ENCODE measurements around the gene NF2. TPM values are rescaled to one million over a fixed set of nuclear protein-coding genes. Genes with fewer than 3 reads are reported as not detected.

The NF2 gene
- total and polyA plus RNA-seq, 2 donors: 7.0 to 22.2 TPM

GRCh38 chr22:29632672-29633071 lies 29.2 kb downstream of the NF2 start:
- Histone ChIP-seq H3K27ac (ENCODE audit: low read depth in 1 of 2, low read length in 1 of 2) (no peak overlapping the region), H3K36me3 (ENCODE audit: control insufficient read depth in 2 of 2, insufficient read depth in 2 of 2, low read length in 1 of 2) (peaks cover 4 to 6% of the 10 kb centered on the region in 2 donors), H3K27me3 (ENCODE audit: control insufficient read depth in 2 of 2, insufficient read depth in 1 of 2, low read length in 1 of 2) (no peaks in the 10 kb centered on the region), H3K4me3 (ENCODE audit: low read length in 2 of 2) (no peak overlapping the region), H3K4me1 (ENCODE audit: control insufficient read depth in 2 of 2, insufficient read depth in 2 of 2, low read length in 2 of 2) (peaks cover 8 to 15% of the 10 kb centered on the region in 2 donors), H3K9me3 (ENCODE audit: control insufficient read depth in 2 of 2, insufficient read depth in 1 of 2, low read length in 1 of 2) (no peaks in the 10 kb centered on the region)
- DNase-seq (ENCODE audit: low read depth in 6 of 9, low spot score in 9 of 9): no peak
- 99% methylated on average over 5 of the region's 5 CpGs for WGBS

DNA sequence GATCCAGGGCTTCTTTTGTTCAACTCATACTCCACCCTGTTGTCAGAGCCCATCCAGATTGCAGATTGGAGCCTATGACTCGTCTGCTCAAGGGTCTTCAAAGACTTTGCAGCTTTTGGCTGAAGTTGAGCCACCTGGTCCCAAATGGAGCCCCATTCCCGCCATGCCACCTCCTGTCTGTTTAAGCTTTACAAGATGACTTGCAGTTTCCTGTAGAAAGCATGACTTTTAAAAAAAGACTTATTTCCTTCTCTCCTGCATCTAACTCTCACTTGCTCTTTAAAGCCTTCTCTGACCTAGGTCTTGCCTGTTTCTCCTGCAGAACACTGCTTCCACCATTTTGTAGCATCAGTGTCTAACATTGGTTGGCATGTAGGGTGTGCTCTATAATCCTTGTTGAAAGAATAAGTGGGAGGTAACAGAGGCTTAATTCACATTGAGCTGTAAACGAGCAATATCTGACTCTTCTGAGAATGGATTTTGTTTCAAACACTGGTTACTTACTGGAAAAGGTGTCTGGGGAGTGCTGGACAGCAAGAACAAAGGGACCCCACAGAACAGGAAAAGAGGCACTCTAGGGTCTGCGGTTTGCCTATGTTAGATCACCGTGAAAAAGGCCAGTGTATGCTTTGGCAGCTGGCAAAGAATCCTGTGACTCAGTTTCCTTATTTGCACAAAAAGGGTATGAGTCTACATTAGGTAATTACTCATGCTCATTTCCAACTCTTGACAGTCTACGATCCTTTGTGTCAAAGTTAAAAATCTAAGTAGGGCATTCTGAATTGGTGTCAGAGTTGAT lies 30.3 kb downstream of the NF2 start:
- H3K27me3 ChIP-seq (ENCODE audit: control insufficient read depth in 2 of 2, insufficient read depth in 1 of 2, low read length in 1 of 2): no peaks in the 10 kb centered on the region
- H3K36me3 ChIP-seq (ENCODE audit: control insufficient read depth in 2 of 2, insufficient read depth in 2 of 2, low read length in 1 of 2): peaks cover 6 to 8% of the 10 kb centered on the region in 2 donors
- 79% methylated on average over 6 of the region's 6 CpGs for WGBS
- H3K4me3 ChIP-seq (ENCODE audit: low read length in 2 of 2): no peak overlapping the region
- DNase-seq (ENCODE audit: low read depth in 6 of 9, low spot score in 9 of 9): peak in 3 of 9 donors; percentile 8 to 28 (median 21)
- H3K9me3 ChIP-seq (ENCODE audit: control insufficient read depth in 2 of 2, insufficient read depth in 1 of 2, low read length in 1 of 2): no peaks in the 10 kb centered on the region
- no peak overlapping the region for H3K27ac ChIP-seq (ENCODE audit: low read depth in 1 of 2, low read length in 1 of 2)
- H3K4me1 ChIP-seq (ENCODE audit: control insufficient read depth in 2 of 2, insufficient read depth in 2 of 2, low read length in 2 of 2): peaks cover 8 to 15% of the 10 kb centered on the region in 2 donors

GRCh38 chr22:29634847-29635246 lies 31.4 kb downstream of the NF2 start:
- DNase-seq (ENCODE audit: low read depth in 6 of 9, low spot score in 9 of 9): no peak
- no peak overlapping the region for H3K27ac ChIP-seq (ENCODE audit: low read depth in 1 of 2, low read length in 1 of 2)
- WGBS: 95% methylated on average over 2 of the region's 2 CpGs
- H3K27me3 ChIP-seq (ENCODE audit: control insufficient read depth in 2 of 2, insufficient read depth in 1 of 2, low read length in 1 of 2): no peaks in the 10 kb centered on the region
- peaks cover 11 to 12% of the 10 kb centered on the region in 2 donors for H3K36me3 ChIP-seq (ENCODE audit: control insufficient read depth in 2 of 2, insufficient read depth in 2 of 2, low read length in 1 of 2)
- no peaks in the 10 kb centered on the region for H3K9me3 ChIP-seq (ENCODE audit: control insufficient read depth in 2 of 2, insufficient read depth in 1 of 2, low read length in 1 of 2)
- peaks cover 8 to 15% of the 10 kb centered on the region in 2 donors for H3K4me1 ChIP-seq (ENCODE audit: control insufficient read depth in 2 of 2, insufficient read depth in 2 of 2, low read length in 2 of 2)
- H3K4me3 ChIP-seq (ENCODE audit: low read length in 2 of 2): no peak overlapping the region

DNA sequence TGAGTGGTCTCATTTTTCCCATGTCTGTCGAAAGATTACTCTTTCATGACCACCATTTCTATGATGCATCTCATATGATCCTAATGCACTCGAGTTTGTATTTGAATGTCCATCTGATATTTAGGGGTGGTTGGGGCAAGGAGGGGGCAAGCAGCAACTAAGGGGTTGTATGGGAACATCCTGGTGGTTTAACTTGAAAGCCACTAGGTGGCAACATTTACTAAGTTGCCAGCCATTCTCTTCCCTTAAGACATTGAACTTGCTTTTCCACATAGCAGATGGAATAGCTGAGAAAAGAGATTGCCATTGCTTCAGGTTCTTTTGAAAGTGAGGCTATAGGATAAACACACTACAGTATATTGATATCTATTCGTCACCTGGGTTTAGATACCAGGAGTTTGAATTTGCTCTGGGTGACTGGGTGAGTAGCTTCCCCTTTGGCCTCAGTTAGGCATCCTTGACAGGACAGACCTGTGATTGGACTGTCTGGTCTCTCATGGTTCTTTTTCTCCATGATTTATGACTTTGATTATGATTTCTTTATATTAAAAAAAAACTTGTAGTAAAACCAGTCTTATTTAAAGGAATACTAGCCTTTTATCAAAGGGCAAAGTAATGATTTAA lies 32.4 kb downstream of the NF2 start:
- peak in 4 of 9 donors; percentile 24 to 60 (median 36) for DNase-seq (ENCODE audit: low read depth in 6 of 9, low spot score in 9 of 9)
- no peaks in the 10 kb centered on the region for H3K27me3 ChIP-seq (ENCODE audit: control insufficient read depth in 2 of 2, insufficient read depth in 1 of 2, low read length in 1 of 2)
- H3K4me1 ChIP-seq (ENCODE audit: control insufficient read depth in 2 of 2, insufficient read depth in 2 of 2, low read length in 2 of 2): peaks cover 8 to 15% of the 10 kb centered on the region in 2 donors
- no peak overlapping the region for H3K27ac ChIP-seq (ENCODE audit: low read depth in 1 of 2, low read length in 1 of 2)
- 72% methylated on average over 3 of the region's 3 CpGs for WGBS
- H3K36me3 ChIP-seq (ENCODE audit: control insufficient read depth in 2 of 2, insufficient read depth in 2 of 2, low read length in 1 of 2): peaks cover 11 to 16% of the 10 kb centered on the region in 2 donors
- no peak overlapping the region for H3K4me3 ChIP-seq (ENCODE audit: low read length in 2 of 2)
- no peaks in the 10 kb centered on the region for H3K9me3 ChIP-seq (ENCODE audit: control insufficient read depth in 2 of 2, insufficient read depth in 1 of 2, low read length in 1 of 2)

- DNase-seq (ENCODE audit: low read depth in 6 of 9, low spot score in 9 of 9): no peak
These were observed 33.3 kb downstream of the NF2 start for GRCh38 chr22:29636751-29637150.

DNA sequence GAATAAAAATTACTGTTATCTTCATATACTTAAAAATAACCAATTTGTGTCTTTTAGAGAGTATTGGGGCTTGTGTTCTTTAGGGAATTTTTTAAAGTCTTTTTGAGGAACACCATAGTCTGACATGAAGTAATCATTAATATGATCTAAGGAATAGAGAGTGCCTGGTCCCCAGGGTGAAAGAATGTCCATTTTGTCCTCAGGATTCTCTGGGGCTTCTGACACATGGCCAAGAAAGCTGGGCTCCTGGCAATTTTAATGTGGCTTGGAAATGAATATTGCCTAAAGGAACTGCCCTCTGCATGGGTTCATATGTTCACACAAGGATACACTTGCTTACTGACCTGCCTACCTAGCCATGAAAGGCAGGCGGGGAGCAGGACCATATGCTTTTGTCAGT lies 33.7 kb downstream of the NF2 start:
- peaks cover 14 to 19% of the 10 kb centered on the region in 2 donors for H3K36me3 ChIP-seq (ENCODE audit: control insufficient read depth in 2 of 2, insufficient read depth in 2 of 2, low read length in 1 of 2)
- H3K27ac ChIP-seq (ENCODE audit: low read depth in 1 of 2, low read length in 1 of 2): no peak overlapping the region
- no peak for DNase-seq (ENCODE audit: low read depth in 6 of 9, low spot score in 9 of 9)
- no peak overlapping the region for H3K4me3 ChIP-seq (ENCODE audit: low read length in 2 of 2)
- WGBS: 98% methylated on average over 1 of the region's 1 CpG
- peaks cover 8 to 15% of the 10 kb centered on the region in 2 donors for H3K4me1 ChIP-seq (ENCODE audit: control insufficient read depth in 2 of 2, insufficient read depth in 2 of 2, low read length in 2 of 2)
- no peaks in the 10 kb centered on the region for H3K27me3 ChIP-seq (ENCODE audit: control insufficient read depth in 2 of 2, insufficient read depth in 1 of 2, low read length in 1 of 2)
- H3K9me3 ChIP-seq (ENCODE audit: control insufficient read depth in 2 of 2, insufficient read depth in 1 of 2, low read length in 1 of 2): no peaks in the 10 kb centered on the region

More at GRCh38 chr22:29636751-29637150, 33.3 kb downstream of the NF2 start:
- 98% methylated on average over 7 of the region's 7 CpGs for WGBS
- peaks cover 8 to 15% of the 10 kb centered on the region in 2 donors for H3K4me1 ChIP-seq (ENCODE audit: control insufficient read depth in 2 of 2, insufficient read depth in 2 of 2, low read length in 2 of 2)
- H3K4me3 ChIP-seq (ENCODE audit: low read length in 2 of 2): no peak overlapping the region
- no peaks in the 10 kb centered on the region for H3K27me3 ChIP-seq (ENCODE audit: control insufficient read depth in 2 of 2, insufficient read depth in 1 of 2, low read length in 1 of 2)
- H3K36me3 ChIP-seq (ENCODE audit: control insufficient read depth in 2 of 2, insufficient read depth in 2 of 2, low read length in 1 of 2): peaks cover 11 to 16% of the 10 kb centered on the region in 2 donors
- no peak overlapping the region for H3K27ac ChIP-seq (ENCODE audit: low read depth in 1 of 2, low read length in 1 of 2)
- H3K9me3 ChIP-seq (ENCODE audit: control insufficient read depth in 2 of 2, insufficient read depth in 1 of 2, low read length in 1 of 2): no peaks in the 10 kb centered on the region

DNA sequence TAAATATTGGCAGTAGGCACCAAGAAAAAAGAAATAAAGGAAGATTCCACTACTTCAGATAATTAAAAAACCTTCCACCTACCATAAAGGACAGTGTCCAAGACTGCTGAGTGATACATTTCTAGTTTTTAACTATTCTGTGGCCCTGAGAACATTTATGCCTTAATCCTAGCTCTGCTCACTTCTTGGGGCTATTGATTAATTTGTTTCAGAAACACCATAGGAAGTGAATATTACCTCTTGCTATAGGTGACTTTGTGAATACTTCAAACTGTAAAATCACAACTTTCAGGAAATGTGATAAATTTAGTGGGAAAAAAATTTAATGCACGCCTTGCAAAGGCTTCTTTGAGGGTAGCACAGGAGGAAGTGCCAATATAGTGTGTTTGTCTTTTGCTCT lies 35.2 kb downstream of the NF2 start:
- WGBS: 97% methylated on average over 1 of the region's 1 CpG
- H3K36me3 ChIP-seq (ENCODE audit: control insufficient read depth in 2 of 2, insufficient read depth in 2 of 2, low read length in 1 of 2): peaks cover 21 to 28% of the 10 kb centered on the region in 2 donors

DNA sequence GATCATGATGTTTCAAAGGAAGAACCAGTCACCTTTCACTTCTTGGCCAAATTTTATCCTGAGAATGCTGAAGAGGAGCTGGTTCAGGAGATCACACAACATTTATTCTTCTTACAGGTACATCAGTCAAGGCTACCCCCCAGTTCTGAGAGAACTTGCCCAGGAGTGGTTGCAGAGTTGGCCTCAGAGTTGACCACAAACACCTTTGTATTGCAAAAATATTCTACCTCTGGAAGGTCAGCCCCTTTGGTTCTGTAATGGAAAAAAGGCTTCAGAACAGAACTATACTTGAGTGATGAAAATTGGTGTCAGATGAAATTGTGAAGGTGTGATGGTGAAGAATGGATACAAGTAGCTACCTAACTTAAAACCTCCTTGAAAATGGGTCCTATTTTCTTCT lies 35.7 kb downstream of the NF2 start:
- no peaks in the 10 kb centered on the region for H3K9me3 ChIP-seq (ENCODE audit: control insufficient read depth in 2 of 2, insufficient read depth in 1 of 2, low read length in 1 of 2)
- no peak for DNase-seq (ENCODE audit: low read depth in 6 of 9, low spot score in 9 of 9)
- peaks cover 0 to 3% of the 10 kb centered on the region in 2 donors for H3K4me1 ChIP-seq (ENCODE audit: control insufficient read depth in 2 of 2, insufficient read depth in 2 of 2, low read length in 2 of 2)
- no peaks in the 10 kb centered on the region for H3K27me3 ChIP-seq (ENCODE audit: control insufficient read depth in 2 of 2, insufficient read depth in 1 of 2, low read length in 1 of 2)
- no peak overlapping the region for H3K27ac ChIP-seq (ENCODE audit: low read depth in 1 of 2, low read length in 1 of 2)
- no peak overlapping the region for H3K4me3 ChIP-seq (ENCODE audit: low read length in 2 of 2)
- H3K36me3 ChIP-seq (ENCODE audit: control insufficient read depth in 2 of 2, insufficient read depth in 2 of 2, low read length in 1 of 2): peaks cover 21 to 28% of the 10 kb centered on the region in 2 donors

More for the DNA sequence above, 35.2 kb downstream of the NF2 start:
- no peaks in the 10 kb centered on the region for H3K9me3 ChIP-seq (ENCODE audit: control insufficient read depth in 2 of 2, insufficient read depth in 1 of 2, low read length in 1 of 2)
- no peak overlapping the region for H3K4me3 ChIP-seq (ENCODE audit: low read length in 2 of 2)
- no peaks in the 10 kb centered on the region for H3K27me3 ChIP-seq (ENCODE audit: control insufficient read depth in 2 of 2, insufficient read depth in 1 of 2, low read length in 1 of 2)
- H3K27ac ChIP-seq (ENCODE audit: low read depth in 1 of 2, low read length in 1 of 2): no peak overlapping the region
- peaks cover 0 to 7% of the 10 kb centered on the region in 2 donors for H3K4me1 ChIP-seq (ENCODE audit: control insufficient read depth in 2 of 2, insufficient read depth in 2 of 2, low read length in 2 of 2)
- no peak for DNase-seq (ENCODE audit: low read depth in 6 of 9, low spot score in 9 of 9)

DNA sequence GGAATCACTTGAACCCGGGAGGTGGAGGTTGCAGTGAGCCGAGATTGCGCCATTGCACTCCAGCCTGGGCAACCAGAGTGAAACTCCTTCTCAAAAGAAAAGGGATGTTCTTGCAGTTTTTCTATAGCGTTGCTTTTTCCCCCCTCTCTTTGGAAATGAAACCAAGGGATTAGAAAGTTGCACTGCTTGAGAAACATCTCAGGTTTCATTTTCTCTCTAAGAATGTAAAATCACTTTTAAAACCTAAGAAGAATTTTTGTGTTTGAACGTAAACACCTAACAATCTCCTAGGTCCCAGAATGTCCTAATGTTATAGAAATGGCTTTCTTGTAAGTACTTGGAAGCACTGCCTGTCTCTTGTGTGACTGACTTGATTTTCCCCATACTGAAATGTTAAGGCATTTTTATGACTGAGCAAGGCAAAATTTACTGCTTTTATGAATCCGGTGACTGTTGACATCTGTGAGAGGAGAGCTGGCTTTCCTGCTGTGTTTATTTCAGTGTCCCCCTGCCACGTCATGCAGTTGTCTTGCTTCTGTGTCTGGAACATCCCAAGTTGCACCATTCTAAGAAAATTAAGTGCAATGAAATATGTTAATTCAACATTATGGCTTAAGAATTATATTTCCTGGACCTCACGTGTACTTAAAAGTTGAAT lies 37.7 kb downstream of the NF2 start:
- H3K4me1 ChIP-seq (ENCODE audit: control insufficient read depth in 2 of 2, insufficient read depth in 2 of 2, low read length in 2 of 2): peaks cover 0 to 3% of the 10 kb centered on the region in 2 donors
- 92% methylated on average over 8 of the region's 8 CpGs for WGBS
- H3K36me3 ChIP-seq (ENCODE audit: control insufficient read depth in 2 of 2, insufficient read depth in 2 of 2, low read length in 1 of 2): peaks cover 21 to 34% of the 10 kb centered on the region in 2 donors
- H3K27me3 ChIP-seq (ENCODE audit: control insufficient read depth in 2 of 2, insufficient read depth in 1 of 2, low read length in 1 of 2): no peaks in the 10 kb centered on the region
- no peak for DNase-seq (ENCODE audit: low read depth in 6 of 9, low spot score in 9 of 9)
- no peak overlapping the region for H3K27ac ChIP-seq (ENCODE audit: low read depth in 1 of 2, low read length in 1 of 2)
- H3K9me3 ChIP-seq (ENCODE audit: control insufficient read depth in 2 of 2, insufficient read depth in 1 of 2, low read length in 1 of 2): no peaks in the 10 kb centered on the region
- H3K4me3 ChIP-seq (ENCODE audit: low read length in 2 of 2): no peak overlapping the region

All from thymus (tissue), 11 donors.